ENCODE results near the gene GOLM1.
A peak's percentile ranks its signal among the peaks of the same experiment; 100 is the strongest.
"Not testable (repeated sequence)": the region's sequence is repeated elsewhere in the genome, so short reads cannot be mapped to it uniquely, and the experiment has no call there.

Gene GOLM1

GRCh38 chr9:86098824-86099700, at the start of gene GOLM1:
GOLM1 (minus strand) TSS chr9:86099558; CDS start chr9:86079320, 20,238 bp downstream.
- DNase-seq (ENCODE audit: low read depth): no peak

GRCh38 chr9:86146671-86147070, 47.3 kb upstream of the GOLM1 start:
- peak; percentile 10 for DNase-seq (ENCODE audit: low read depth)

GRCh38 chr9:86145960-86146359, 46.6 kb upstream of the GOLM1 start:
- not testable (repeated sequence) for DNase-seq (ENCODE audit: low read depth)

GRCh38 chr9:86142973-86143372, 43.6 kb upstream of the GOLM1 start:
- no peak for DNase-seq (ENCODE audit: low read depth)

GRCh38 chr9:86141843-86142242, 42.5 kb upstream of the GOLM1 start:
- no peak for DNase-seq (ENCODE audit: low read depth)

- no peak for DNase-seq (ENCODE audit: low read depth)
Observed at GRCh38 chr9:86135371-86135770, 36.0 kb upstream of the GOLM1 start.

- no peak for DNase-seq (ENCODE audit: low read depth)
Observed at GRCh38 chr9:86134361-86134760, 35.0 kb upstream of the GOLM1 start.

- no peak for DNase-seq (ENCODE audit: low read depth)
Observed at GRCh38 chr9:86128235-86128822, 29.0 kb upstream of the GOLM1 start.

GRCh38 chr9:86126998-86127972, 27.9 kb upstream of the GOLM1 start:
- peak; percentile 21 for DNase-seq (ENCODE audit: low read depth)

GRCh38 chr9:86122311-86122710, 23.0 kb upstream of the GOLM1 start:
- no peak for DNase-seq (ENCODE audit: low read depth)

- no peak for DNase-seq (ENCODE audit: low read depth)
Observed at GRCh38 chr9:86119457-86119856, 20.1 kb upstream of the GOLM1 start.

GRCh38 chr9:86116425-86116824, 17.1 kb upstream of the GOLM1 start:
- DNase-seq (ENCODE audit: low read depth): no peak

GRCh38 chr9:86115886-86116285, 16.5 kb upstream of the GOLM1 start:
- DNase-seq (ENCODE audit: low read depth): no peak

GRCh38 chr9:86112057-86112456, 12.7 kb upstream of the GOLM1 start:
- DNase-seq (ENCODE audit: low read depth): no peak

- no peak for DNase-seq (ENCODE audit: low read depth)
Observed at GRCh38 chr9:86102626-86103025, 3.3 kb upstream of the GOLM1 start.

- no peak for DNase-seq (ENCODE audit: low read depth)
Observed at GRCh38 chr9:86099701-86100364, 475 bp upstream of the GOLM1 start.

GRCh38 chr9:86097510-86098224, 1.7 kb downstream of the GOLM1 start:
- no peak for DNase-seq (ENCODE audit: low read depth)

GRCh38 chr9:86096386-86096785, 3.0 kb downstream of the GOLM1 start:
- DNase-seq (ENCODE audit: low read depth): no peak

- DNase-seq (ENCODE audit: low read depth): no peak
Observed at GRCh38 chr9:86093788-86094555, 5.4 kb downstream of the GOLM1 start.

GRCh38 chr9:86091477-86091876, 7.9 kb downstream of the GOLM1 start:
- no peak for DNase-seq (ENCODE audit: low read depth)
